Measurements from ENCODE around the gene DHRS2. TPM values are rescaled to one million over a fixed set of nuclear protein-coding genes. Genes with fewer than 3 reads are reported as not detected.

The DHRS2 gene
- total and polyA plus RNA-seq, 2 of the 13 experiments (the other 11 are each of a cell fraction or from before 2014, with no cell fraction given), result 1,621 to 3,021 TPM

GRCh38 chr14:23613242-23614070 lies 22.7 kb upstream of the DHRS2 start (continued):
- TF ChIP-seq AGO1 (IDR thresholded peaks at IDR 0.05; ENCODE audit: low read depth, low read length, poor library complexity, severe bottlenecking) (no peak), MBD4 (IDR thresholded peaks at IDR 0.05; ENCODE audit: borderline replicate concordance, low read length) (no peak), SPEN (CRISPR knock-in tag; IDR thresholded peaks at IDR 0.05; ENCODE audit: low read depth) (no peak; the same call in 1 of the 2 replicates), ZC3H4 (CRISPR knock-in tag; IDR thresholded peaks at IDR 0.05; ENCODE audit: borderline replicate concordance) (no peak), MATR3 (CRISPR knock-in tag; IDR thresholded peaks at IDR 0.05) (no peak), EZH2 (conservative IDR thresholded peaks at IDR 0.05; ENCODE audit: low read depth, low read length) (no peak), ZNF75D (CRISPR knock-in tag; IDR thresholded peaks at IDR 0.05; ENCODE audit: borderline replicate concordance) (no peak), ZNF354B (CRISPR knock-in tag; IDR thresholded peaks at IDR 0.05) (no peak), SATB2 (CRISPR knock-in tag; IDR thresholded peaks at IDR 0.05) (peak; percentile 79; the same call in 1 of the 2 replicates), ZSCAN22 (CRISPR knock-in tag; IDR thresholded peaks at IDR 0.05) (no peak), TIGD3 (CRISPR knock-in tag; IDR thresholded peaks at IDR 0.05; ENCODE audit: borderline replicate concordance) (no peak), RXRA (CRISPR knock-in tag; IDR thresholded peaks at IDR 0.05) (peak; percentile 73; the same call in 1 of the 2 replicates), ZNF101 (CRISPR knock-in tag; IDR thresholded peaks at IDR 0.05; ENCODE audit: borderline replicate concordance, low read depth) (no peak), PATZ1 (CRISPR knock-in tag; IDR thresholded peaks at IDR 0.05) (peak; percentile 68), ZNF292 (CRISPR knock-in tag; IDR thresholded peaks at IDR 0.05; ENCODE audit: borderline replicate concordance, low read depth) (peak; percentile 99), ZHX2 (IDR thresholded peaks at IDR 0.05; ENCODE audit: low read depth) (no peak), ZHX2 (CRISPR knock-in tag; IDR thresholded peaks at IDR 0.05; ENCODE audit: borderline replicate concordance) (no peak), ZNF691 (CRISPR knock-in tag; IDR thresholded peaks at IDR 0.05; ENCODE audit: borderline replicate concordance, low read depth) (no peak; the same call in 1 of the 2 replicates), KLF9 (CRISPR knock-in tag; IDR thresholded peaks at IDR 0.05; ENCODE audit: low read depth) (no peak), ZNF644 (CRISPR knock-in tag; IDR thresholded peaks at IDR 0.05; ENCODE audit: low read depth) (peak; percentile 95)

Data from HepG2 (cell line).